Endothelial cell (in vitro differentiated cells): ENCODE data around the gene MAML1. TPM values are rescaled to one million over a fixed set of nuclear protein-coding genes. Genes with fewer than 3 reads are reported as not detected.

Experiments
- DNase-seq: peaks from one replicate; pipeline ENCODE4 v3.0.0; 2021; ENCODE audit warnings: low spot score
- H3K27ac Mint-ChIP-seq: one replicate; pipeline ENCODE4 v1.8.0; 2021; ENCODE audit warnings: mixed read lengths, inconsistent platforms; ENCODE audit not compliant: unreplicated experiment
- H3K27me3 Mint-ChIP-seq: one replicate; pipeline ENCODE4 v1.8.0; 2021; ENCODE audit warnings: mild to moderate bottlenecking, moderate library complexity, mixed read lengths, inconsistent platforms; ENCODE audit not compliant: unreplicated experiment
- H3K36me3 Mint-ChIP-seq: one replicate; pipeline ENCODE4 v1.8.0; 2021; ENCODE audit warnings: mild to moderate bottlenecking, low read depth, mixed read lengths, inconsistent platforms; ENCODE audit not compliant: unreplicated experiment
- H3K4me1 Mint-ChIP-seq: one replicate; pipeline ENCODE4 v1.8.0; 2021; ENCODE audit warnings: mild to moderate bottlenecking, mixed read lengths, inconsistent platforms; ENCODE audit not compliant: unreplicated experiment
- H3K4me3 Mint-ChIP-seq: one replicate; pipeline ENCODE4 v1.8.0; 2021; ENCODE audit warnings: mild to moderate bottlenecking, mixed read lengths, inconsistent platforms; ENCODE audit not compliant: unreplicated experiment
- H3K9me3 Mint-ChIP-seq: one replicate; pipeline ENCODE4 v1.8.0; 2021; ENCODE audit warnings: mixed read lengths, inconsistent platforms; ENCODE audit not compliant: unreplicated experiment
- CTCF ChIP-seq: fragments of 200-600 bp; sonication (generic); IDR thresholded peaks from one replicate; pipeline ENCODE4 v1.5.0; 2021; ENCODE audit warnings: antibody characterized with exemption; ENCODE audit not compliant: unreplicated experiment
- total RNA-seq: library from RNA; stranded (reverse); fragmentation: NEBNext Ultra II Directional; extraction: Animal tissue kit (Norgen Biotek cat#: 25700); gene quantifications from one replicate; pipeline ENCODE4 v1.2.1, GENCODE V29; 2021; ENCODE audit not compliant: unreplicated experiment

Gene MAML1
- total RNA-seq, 1 donor from 2014 or later: 30.0 TPM

GRCh38 chr5:179820483-179821297 is 88.1 kb downstream of the MAML1 start, which contains the start of gene SQSTM1:
SQSTM1 (plus strand) TSS chr5:179820905; CDS start chr5:179820937, 32 bp downstream.
- Mint-ChIP-seq H3K4me1 (peaks cover 15% of the 10 kb centered on the region), H3K9me3 (no peaks in the 10 kb centered on the region), H3K36me3 (peaks cover 24% of the 10 kb centered on the region), H3K27ac (peak within 1 kb of the TSS; percentile 88), H3K27me3 (peaks cover 17% of the 10 kb centered on the region), H3K4me3 (peak within 1 kb of the TSS; percentile 95)
- DNase-seq: peak; percentile 77
- peak; percentile 40 for TF ChIP-seq CTCF

- TF ChIP-seq CTCF: no peak
- H3K4me3 Mint-ChIP-seq: peak overlapping the region; percentile 95
- peaks cover 17% of the 10 kb centered on the region for H3K27me3 Mint-ChIP-seq
Observed at GRCh38 chr5:179821298-179822058, 88.9 kb downstream of the MAML1 start.

GRCh38 chr5:179822059-179822432 is 89.4 kb downstream of the MAML1 start:
- H3K27ac Mint-ChIP-seq: no peak overlapping the region
- H3K27me3 Mint-ChIP-seq: peaks cover 17% of the 10 kb centered on the region
- peak overlapping the region; percentile 95 for H3K4me3 Mint-ChIP-seq
- DNase-seq: no peak
- peaks cover 35% of the 10 kb centered on the region for H3K36me3 Mint-ChIP-seq
- no peaks in the 10 kb centered on the region for H3K9me3 Mint-ChIP-seq
- TF ChIP-seq CTCF: no peak
- peaks cover 14% of the 10 kb centered on the region for H3K4me1 Mint-ChIP-seq

More at GRCh38 chr5:179821298-179822058, 88.9 kb downstream of the MAML1 start:
- DNase-seq: peak; percentile 86
- peak overlapping the region; percentile 88 for H3K27ac Mint-ChIP-seq
- H3K4me1 Mint-ChIP-seq: peaks cover 14% of the 10 kb centered on the region
- peaks cover 30% of the 10 kb centered on the region for H3K36me3 Mint-ChIP-seq
- H3K9me3 Mint-ChIP-seq: no peaks in the 10 kb centered on the region

- Mint-ChIP-seq H3K9me3 (no peaks in the 10 kb centered on the region), H3K27me3 (peaks cover 17% of the 10 kb centered on the region), H3K4me3 (peak overlapping the region; percentile 95), H3K36me3 (peaks cover 38% of the 10 kb centered on the region), H3K4me1 (peaks cover 14% of the 10 kb centered on the region), H3K27ac (peak overlapping the region; percentile 48)
- DNase-seq: no peak
- no peak for TF ChIP-seq CTCF
Observed at GRCh38 chr5:179822444-179822990, 89.9 kb downstream of the MAML1 start.
